BJ (cell line): ENCODE data around the gene C2orf66. TPM values are rescaled to one million over a fixed set of nuclear protein-coding genes. Genes with fewer than 3 reads are reported as not detected.

Experiments
- CTCF ChIA-PET: fragments of 350-600 bp; formaldehyde crosslinking; extraction: SDS; loops from one replicate; lab custom pipeline; 2021; ENCODE audit warnings: antibody characterized with exemption, inconsistent platforms; lab: Yijun Ruan, JAX
- POLR2A ChIA-PET: fragments of 300-600 bp; sonication (Branson Sonifier 250); formaldehyde crosslinking; extraction: SDS; loops from one replicate; lab custom pipeline; 2021; ENCODE audit warnings: antibody characterized with exemption; lab: Charles Lee
- DNase-seq: peaks from one replicate; pipeline ENCODE4 v3.0.0-alpha.2; 2011; ENCODE audit warnings: low read depth
- H3K27me3 ChIP-seq: 2 replicates; pipeline ENCODE4 v1.6.0; 2011; ENCODE audit warnings: low read length; ENCODE audit not compliant: control insufficient read depth, insufficient read depth
- H3K36me3 ChIP-seq: 2 replicates; pipeline ENCODE4 v1.5.1; 2011; ENCODE audit warnings: low read length; ENCODE audit not compliant: control insufficient read depth, insufficient read depth
- H3K4me3 ChIP-seq: 2 replicates; pipeline ENCODE4 v1.5.1; 2011; ENCODE audit warnings: low read depth, mild to moderate bottlenecking, control low read depth, low read length
- CTCF ChIP-seq: IDR thresholded peaks from 2 replicates; pipeline ENCODE4 v1.5.1; 2011; ENCODE audit warnings: low read depth, mild to moderate bottlenecking, control low read depth, inconsistent platforms, low read length, moderate library complexity; ENCODE audit not compliant: insufficient read depth
- polyA plus RNA-seq: library from polyadenylated mRNA; depleted of rRNA; stranded (reverse); fragments of >200 nt; gene quantifications from 2 replicates; pipeline ENCODE4 v1.2.3, GENCODE V29; 2011

Gene C2orf66
- polyA plus RNA-seq, 1 experiment: 0.12 TPM

GRCh38 chr2:196830701-196831100, 21.5 kb upstream of the C2orf66 start:
- ChIA-PET POLR2A (no interaction called here), CTCF (no interaction called here)
- no peaks in the 10 kb centered on the region for H3K36me3 ChIP-seq
- no peak overlapping the region for H3K4me3 ChIP-seq
- TF ChIP-seq CTCF: no peak
- H3K27me3 ChIP-seq: no peaks in the 10 kb centered on the region
- DNase-seq: no peak

GRCh38 chr2:196827356-196827755, 18.2 kb upstream of the C2orf66 start:
- POLR2A ChIA-PET: no interaction called here
- CTCF ChIA-PET: interaction anchor here (0.6 kb wide), 1 partner anchor 8 kb away, joined by 3 read pairs; no protein-coding TSS in a partner anchor

GRCh38 chr2:196823750-196824522, 14.8 kb upstream of the C2orf66 start:
- peak; percentile 59 for DNase-seq
- H3K27me3 ChIP-seq: no peaks in the 10 kb centered on the region
- ChIA-PET POLR2A (no interaction called here), CTCF (interaction anchor here (1.1 kb wide), 1 partner anchor 12 kb away, joined by 4 read pairs; no protein-coding TSS in a partner anchor)
- no peak for TF ChIP-seq CTCF
- H3K4me3 ChIP-seq: no peak overlapping the region
- H3K36me3 ChIP-seq: no peaks in the 10 kb centered on the region

More at GRCh38 chr2:196827356-196827755, 18.2 kb upstream of the C2orf66 start:
- no peak for DNase-seq
- TF ChIP-seq CTCF: no peak
- H3K4me3 ChIP-seq: no peak overlapping the region
- H3K27me3 ChIP-seq: no peaks in the 10 kb centered on the region
- no peaks in the 10 kb centered on the region for H3K36me3 ChIP-seq

- CTCF ChIA-PET: interaction anchor here (0.6 kb wide), 1 partner anchor 538 kb away, joined by 3 read pairs; no protein-coding TSS in a partner anchor
- no peak for DNase-seq
- no peak for TF ChIP-seq CTCF
- H3K27me3 ChIP-seq: no peaks in the 10 kb centered on the region
- H3K36me3 ChIP-seq: no peaks in the 10 kb centered on the region
- H3K4me3 ChIP-seq: no peak overlapping the region
- POLR2A ChIA-PET: no interaction called here
Measured at GRCh38 chr2:196821195-196821594, 12.0 kb upstream of the C2orf66 start.

- CTCF ChIA-PET: no interaction called here
- Histone ChIP-seq H3K27me3 (no peaks in the 10 kb centered on the region), H3K36me3 (no peaks in the 10 kb centered on the region), H3K4me3 (no peak overlapping the region)
- POLR2A ChIA-PET: no interaction called here
- DNase-seq: no peak
- TF ChIP-seq CTCF: no peak
Measured at GRCh38 chr2:196808083-196808665, 981 bp downstream of the C2orf66 start.
